NCI-H2227 (cell line): ENCODE measurements around the gene FILIP1.

Experiments
- DNase-seq: peaks from one replicate; lab custom pipeline; 2025; ENCODE audit not compliant: unreplicated experiment; lab: John Stamatoyannopoulos, UW

Gene FILIP1

GRCh38 chr6:75493400-75494064 is at the start of gene FILIP1:
FILIP1 (minus strand) TSS chr6:75493800; CDS start chr6:75414972, 78,828 bp downstream.
- DNase-seq: no peak

GRCh38 chr6:75543311-75543710 is 49.7 kb upstream of the FILIP1 start:
- DNase-seq: no peak

- DNase-seq: no peak
Measured at GRCh38 chr6:75539136-75539535, 45.5 kb upstream of the FILIP1 start.

GRCh38 chr6:75532521-75532920 is 38.9 kb upstream of the FILIP1 start:
- no peak for DNase-seq

- no peak for DNase-seq
Measured at GRCh38 chr6:75531174-75531573, 37.6 kb upstream of the FILIP1 start.

- no peak for DNase-seq
Measured at GRCh38 chr6:75530696-75531095, 37.1 kb upstream of the FILIP1 start.

- DNase-seq: no peak
Measured at GRCh38 chr6:75528423-75528822, 34.8 kb upstream of the FILIP1 start.

GRCh38 chr6:75526502-75527127 is 33.0 kb upstream of the FILIP1 start:
- DNase-seq: peak; percentile 59

- no peak for DNase-seq
Measured at GRCh38 chr6:75525682-75526081, 32.1 kb upstream of the FILIP1 start.

GRCh38 chr6:75524322-75524972 is 30.8 kb upstream of the FILIP1 start:
- DNase-seq: no peak

GRCh38 chr6:75516757-75517156 is 23.2 kb upstream of the FILIP1 start:
- no peak for DNase-seq

GRCh38 chr6:75512591-75512990 is 19.0 kb upstream of the FILIP1 start:
- DNase-seq: no peak

- DNase-seq: no peak
Measured at GRCh38 chr6:75505424-75505823, 11.8 kb upstream of the FILIP1 start.

GRCh38 chr6:75504465-75505222 is 11.0 kb upstream of the FILIP1 start:
- no peak for DNase-seq

- no peak for DNase-seq
Measured at GRCh38 chr6:75503291-75503690, 9.7 kb upstream of the FILIP1 start.

- DNase-seq: no peak
Measured at GRCh38 chr6:75502884-75503283, 9.3 kb upstream of the FILIP1 start.

GRCh38 chr6:75501756-75502155 is 8.2 kb upstream of the FILIP1 start:
- no peak for DNase-seq

- no peak for DNase-seq
Measured at GRCh38 chr6:75499640-75500039, 6.0 kb upstream of the FILIP1 start.

- DNase-seq: no peak
Measured at GRCh38 chr6:75498862-75499261, 5.3 kb upstream of the FILIP1 start.

- no peak for DNase-seq
Measured at GRCh38 chr6:75497994-75498393, 4.4 kb upstream of the FILIP1 start.

- DNase-seq: no peak
Measured at GRCh38 chr6:75495011-75495410, 1.4 kb upstream of the FILIP1 start.

GRCh38 chr6:75494290-75494689 is 690 bp upstream of the FILIP1 start:
- DNase-seq: no peak
